ENCODE results near the gene STAP2. TPM values are rescaled to one million over a fixed set of nuclear protein-coding genes. Genes with fewer than 3 reads are reported as not detected.
"Not testable (repeated sequence)": the region's sequence is repeated elsewhere in the genome, so short reads cannot be mapped to it uniquely, and the experiment has no call there.

Gene STAP2
- polyA plus RNA-seq, 5 donors: 29.1 to 40.3 (median 33.3) TPM

DNA sequence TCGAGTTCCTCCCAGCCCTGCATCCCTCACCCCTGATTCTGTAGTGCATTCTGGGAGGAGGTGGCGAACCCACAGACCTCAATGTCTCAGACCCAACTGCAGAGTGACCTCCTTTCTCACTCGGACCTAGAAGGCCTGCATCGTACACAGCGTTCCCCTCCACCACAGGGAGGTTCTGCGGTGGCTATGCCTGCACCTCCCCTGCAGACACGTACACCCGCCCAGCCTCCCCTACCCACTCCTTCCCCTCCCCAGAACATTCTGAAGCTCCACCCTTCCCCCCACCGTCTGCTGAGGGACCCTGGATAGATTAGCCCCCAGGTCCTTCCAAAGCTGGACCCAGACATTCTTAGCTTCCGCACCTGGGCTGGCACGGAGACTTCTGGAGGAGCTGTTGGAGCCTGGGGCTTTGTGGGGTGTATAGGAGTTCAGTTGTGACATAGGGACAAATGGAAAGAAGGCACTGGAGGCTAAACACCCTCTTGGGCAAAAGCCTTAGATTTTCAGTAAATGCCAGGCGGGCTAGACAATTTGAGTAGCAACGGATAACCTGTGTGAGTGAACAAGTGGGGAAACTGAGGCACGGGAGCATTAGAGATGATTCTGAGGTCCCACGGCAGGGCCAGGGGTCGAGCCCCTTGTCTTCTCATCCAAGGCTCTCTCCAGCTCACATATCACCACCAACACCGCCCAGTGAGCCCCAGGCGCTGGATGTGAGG is 34.6 kb downstream of the STAP2 start:
- DNase-seq: no peak

DNA sequence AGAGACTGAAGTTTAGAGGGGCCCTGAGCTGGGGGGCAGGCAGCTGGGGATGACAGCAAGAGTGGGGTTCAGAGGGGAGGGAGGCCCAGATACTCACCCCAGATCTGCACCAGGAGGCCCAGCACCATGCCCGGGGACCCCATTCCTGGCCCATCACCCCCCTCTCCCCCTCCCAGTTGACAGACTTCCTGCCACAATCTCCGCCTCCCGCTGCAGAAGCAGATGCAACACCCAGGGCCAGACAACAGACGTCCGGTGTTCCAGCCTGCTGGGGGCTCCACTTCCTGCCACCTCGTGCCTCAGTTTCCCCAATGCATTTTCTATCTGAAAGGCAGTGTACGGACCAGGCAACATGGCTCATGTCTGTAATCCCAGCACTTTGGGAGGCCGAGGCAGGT is 36.4 kb downstream of the STAP2 start, which contains the start of gene TMIGD2:
TSS of gene TMIGD2 (minus strand) at position 147 of the 398 bp plus-strand sequence. CDS start at position 143, 4 bp downstream.
- DNase-seq: no peak

DNA sequence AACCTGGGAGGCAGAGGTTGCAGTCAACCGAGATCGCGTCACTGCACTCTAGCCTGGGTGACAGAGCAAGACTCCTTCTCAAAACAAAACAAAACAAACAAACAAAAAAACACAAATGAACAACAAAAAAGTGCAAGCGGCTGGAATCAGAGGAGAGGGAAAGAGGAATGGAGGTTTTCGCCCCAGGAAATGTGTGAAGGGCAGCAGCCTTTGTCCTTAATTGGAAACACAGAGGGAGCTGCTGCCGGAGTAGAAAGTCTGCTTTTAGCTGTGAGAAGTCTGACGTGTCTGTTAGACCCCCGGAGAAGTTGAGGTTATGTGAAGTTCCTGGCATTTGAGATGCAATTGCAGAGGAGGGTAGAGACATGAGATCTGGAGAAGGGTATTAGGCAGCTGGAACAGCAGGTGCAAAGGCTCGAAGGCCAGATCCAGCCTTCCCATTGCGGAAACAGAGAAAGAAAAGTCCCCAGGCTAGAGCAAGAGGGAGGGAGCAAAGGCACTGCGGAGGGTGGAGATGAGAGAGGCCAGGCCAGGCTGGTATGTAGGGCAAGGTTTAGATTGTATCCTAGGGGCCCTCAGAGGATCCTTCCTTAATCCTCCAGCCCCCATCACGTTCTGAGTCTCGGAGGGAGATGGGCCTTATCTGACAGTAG is 36.9 kb downstream of the STAP2 start:
- no peak for DNase-seq

DNA sequence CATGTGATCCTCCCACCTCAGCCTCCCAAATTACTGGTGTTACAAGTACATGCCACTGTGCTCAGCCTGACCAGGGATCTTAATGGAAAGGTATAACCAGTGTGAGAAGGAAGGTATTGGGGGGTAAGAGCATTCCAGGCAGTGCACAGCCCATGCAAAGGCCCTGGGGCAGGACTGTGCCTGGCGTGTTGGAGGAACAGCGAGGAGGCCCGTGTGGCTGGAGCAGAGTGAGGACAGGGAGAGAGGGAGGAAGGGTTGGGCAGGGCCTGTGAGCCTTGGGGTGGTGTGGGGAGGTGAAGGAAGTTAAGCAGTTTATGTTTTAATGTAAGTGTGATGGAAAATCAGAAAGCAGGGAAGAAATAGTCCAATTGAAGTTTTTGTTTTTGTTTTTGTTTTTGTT is 38.0 kb downstream of the STAP2 start:
- DNase-seq: no peak

DNA sequence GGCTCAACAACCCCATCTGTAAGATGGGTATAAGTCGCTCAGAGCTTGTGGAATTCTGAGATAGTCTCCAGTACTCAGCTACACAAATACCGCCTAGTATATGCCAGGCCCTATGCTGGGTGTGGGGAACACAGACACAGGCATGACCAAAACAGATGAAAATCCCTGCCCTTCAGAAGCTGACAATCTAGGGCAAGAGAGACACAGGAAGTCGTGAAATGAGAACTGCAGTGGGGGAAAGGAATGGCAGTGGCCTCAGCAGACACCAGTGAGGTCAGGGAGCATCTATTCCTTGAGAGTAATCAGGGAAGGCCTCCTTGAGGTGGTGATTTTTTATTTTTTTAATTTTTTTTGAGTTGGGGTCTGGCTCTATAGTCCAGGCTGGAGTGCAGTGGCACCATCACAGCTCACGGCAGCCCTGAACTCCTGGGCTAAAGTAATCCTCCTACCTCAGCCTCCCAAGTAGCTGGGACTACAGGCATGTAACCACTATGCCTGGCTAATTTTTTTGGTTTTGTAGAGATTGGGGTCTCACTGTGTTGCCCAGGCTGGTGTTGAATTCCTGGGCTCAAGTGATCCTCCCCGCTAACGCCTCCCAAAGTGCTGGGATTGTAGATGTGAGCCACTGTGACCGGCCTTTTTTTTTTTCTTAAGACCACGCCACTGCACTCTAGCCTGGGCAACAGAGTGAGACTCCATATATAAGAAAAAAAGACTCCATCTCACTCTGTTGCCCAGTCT is 39.6 kb downstream of the STAP2 start:
- DNase-seq: no peak

DNA sequence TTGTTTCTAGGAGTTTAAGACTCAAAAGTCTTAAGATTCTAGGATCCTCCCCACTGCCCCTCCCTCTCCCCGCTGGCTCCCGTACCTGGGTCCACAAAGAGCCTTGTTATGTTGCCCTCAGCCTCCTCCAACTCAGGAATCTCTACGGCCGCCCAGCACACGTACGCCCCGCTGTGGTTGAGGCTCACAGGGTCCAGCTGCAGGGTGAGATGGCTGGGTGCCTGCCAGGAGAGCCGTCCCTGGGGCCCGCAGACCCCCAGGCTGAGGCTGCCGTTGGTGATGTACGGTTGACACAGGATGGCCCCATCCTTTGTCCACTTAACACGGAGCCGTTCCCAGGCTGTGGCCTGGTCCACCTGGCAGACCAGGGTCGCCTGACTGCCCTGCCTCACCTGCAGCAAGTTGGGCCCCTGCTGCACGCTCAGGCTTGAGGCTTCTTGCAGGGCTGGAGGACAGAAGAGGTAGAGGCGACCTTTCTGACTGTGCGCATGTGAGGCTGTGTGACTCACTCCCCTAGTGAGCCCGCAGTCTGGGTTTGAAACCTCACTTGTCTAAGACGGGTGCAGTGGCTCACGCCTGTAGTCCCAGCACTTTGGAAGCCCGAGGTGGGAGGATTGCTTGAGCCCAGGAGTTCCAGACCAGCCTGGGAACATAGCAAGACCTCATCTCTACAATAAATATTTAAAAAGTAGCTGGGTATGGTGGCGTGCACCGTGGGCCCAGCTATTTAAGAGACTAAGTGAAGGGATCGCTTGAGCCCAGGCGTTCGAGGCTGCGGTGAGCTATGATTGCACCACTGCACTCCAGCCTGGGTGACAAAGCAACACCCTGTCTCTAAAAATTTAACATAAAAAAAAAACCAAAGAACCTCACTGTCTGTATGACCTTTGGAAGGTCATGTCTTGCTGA is 40.5 kb downstream of the STAP2 start:
- no peak for DNase-seq

DNA sequence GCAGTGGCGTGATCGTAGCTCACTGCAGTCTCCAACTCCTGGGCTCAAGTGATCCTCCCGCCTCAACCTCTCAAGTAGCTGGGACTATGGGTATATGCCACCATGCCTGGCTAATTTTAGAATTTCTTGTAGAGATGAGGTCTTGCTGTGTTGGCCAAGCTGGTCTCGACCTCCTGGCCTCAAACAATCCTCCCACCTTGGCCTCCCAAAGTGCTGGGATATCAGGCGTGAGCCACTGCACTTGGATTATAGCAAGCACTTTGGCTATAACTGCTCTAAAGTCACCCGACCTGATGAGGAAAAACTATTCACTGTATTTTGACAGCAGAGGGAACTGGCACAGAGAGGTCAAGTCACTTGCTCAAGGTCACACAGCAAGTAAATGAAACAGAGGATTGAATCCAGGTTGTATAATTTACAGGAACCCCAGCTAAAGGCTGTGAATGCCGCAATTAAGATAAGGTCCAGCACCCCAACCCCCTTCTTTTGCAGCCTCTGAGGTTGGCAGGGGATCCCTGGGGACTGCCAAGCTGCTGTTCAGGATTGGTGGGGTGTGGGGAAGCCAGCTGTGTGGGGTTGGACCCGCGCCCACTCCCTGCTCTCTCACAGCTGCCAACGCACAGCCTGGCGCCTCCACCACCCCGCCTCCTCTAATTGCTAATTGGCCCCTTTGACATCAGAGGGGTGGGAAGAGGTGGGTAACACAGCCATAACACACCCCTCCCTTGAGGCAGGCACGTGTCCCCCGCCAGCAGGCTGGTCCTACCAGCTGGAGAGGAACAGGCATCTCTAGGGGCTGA is 42.5 kb downstream of the STAP2 start:
- peak; percentile 29 to 37 for DNase-seq

DNA sequence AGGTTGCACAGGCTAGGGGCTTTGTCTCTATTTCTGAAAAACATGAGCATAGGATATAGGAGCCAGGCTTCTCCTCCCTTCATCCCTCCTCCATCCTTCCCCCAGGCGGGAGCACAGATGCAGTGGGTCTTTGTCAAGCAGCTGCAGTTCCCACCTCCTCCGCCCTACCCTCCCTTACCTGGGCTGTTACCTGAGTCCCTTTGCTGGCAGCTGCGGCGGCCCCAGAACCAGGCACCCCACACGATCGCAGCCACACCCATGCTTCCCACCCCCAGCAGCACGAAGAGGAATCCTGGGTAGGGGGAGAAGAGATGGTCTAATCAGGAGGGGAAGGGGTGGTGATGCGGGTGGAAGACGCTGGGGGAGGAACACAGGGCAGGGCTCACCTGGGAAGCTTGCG is 44.2 kb downstream of the STAP2 start:
- no peak for DNase-seq

DNA sequence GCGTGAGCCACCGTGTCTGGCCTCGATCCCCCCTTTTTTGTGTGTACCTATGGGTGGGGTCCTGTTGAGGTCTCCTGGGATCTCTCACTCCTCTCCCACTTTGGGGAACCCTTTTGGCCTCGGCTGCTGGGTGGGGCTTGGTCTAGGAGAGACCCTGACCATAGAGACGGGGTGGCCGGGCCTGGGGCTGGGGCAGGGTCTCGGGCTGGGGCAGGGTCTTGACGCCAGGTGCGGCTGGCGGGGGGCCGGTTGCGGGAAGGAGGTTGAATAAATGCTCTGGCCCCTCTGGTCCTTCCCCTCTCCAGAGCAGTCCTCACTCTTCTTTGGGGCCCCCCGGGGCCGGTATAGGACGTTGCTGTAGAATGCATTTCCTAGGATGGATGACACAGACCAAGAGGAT is 46.1 kb downstream of the STAP2 start:
- DNase-seq: no peak

DNA sequence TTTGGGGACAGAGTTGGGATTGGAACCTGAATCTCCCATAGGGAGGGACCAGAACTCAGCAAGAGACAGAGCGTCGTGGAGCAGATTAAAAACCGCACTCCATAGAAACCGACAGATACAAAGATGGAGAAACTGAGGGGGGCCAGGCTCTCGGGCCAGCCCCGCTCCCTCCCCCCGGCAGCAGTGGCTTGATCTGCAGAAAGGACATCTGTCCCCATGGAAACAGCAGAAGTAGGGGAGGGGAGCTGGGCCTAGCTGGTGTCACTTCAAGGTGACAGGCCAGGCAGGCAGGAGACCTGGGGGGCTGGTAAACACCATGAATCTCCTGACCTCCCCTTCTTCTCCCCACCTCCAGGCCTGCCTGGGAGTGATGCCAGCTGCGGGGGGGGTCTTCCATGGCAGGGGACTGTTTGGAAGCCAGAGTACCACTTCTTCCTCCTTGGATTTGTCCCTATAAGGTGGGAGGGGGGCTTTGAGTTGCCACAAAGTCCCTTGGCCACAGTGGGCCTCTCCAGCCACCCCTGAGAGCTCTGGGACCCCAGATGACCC is 47.4 kb downstream of the STAP2 start:
- no peak for DNase-seq

DNA sequence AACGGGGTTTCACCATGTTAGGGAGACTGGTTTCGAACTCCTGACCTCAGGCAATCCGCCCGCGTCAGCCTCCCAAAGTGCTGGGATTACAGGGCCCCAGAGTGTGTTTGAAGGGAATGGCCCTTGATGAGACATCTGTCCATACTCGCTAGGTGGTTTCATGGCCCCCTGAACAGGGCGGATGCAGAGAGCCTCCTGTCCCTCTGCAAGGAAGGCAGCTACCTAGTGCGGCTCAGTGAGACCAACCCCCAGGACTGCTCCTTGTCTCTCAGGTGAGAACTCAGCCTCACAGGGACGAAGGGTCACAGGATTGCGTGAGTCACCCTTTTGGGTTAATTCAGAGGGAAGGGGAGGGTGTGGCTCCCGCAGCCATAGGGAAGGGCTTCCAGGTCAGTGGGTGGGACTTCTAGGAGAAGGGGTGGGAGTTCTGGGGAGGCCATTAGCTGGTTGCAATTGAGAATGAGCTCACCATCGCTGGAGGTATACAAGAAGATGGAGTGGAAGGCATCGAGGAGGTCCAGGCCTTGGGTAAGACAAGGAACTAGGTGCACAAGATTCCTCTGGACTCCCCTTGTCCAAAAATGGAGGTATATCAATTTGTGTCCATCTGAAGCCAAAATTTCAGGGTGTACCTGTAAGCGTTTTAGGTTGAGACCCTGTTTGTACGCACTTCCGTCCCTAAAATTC is 50.4 kb downstream of the STAP2 start:
- no peak for DNase-seq

DNA sequence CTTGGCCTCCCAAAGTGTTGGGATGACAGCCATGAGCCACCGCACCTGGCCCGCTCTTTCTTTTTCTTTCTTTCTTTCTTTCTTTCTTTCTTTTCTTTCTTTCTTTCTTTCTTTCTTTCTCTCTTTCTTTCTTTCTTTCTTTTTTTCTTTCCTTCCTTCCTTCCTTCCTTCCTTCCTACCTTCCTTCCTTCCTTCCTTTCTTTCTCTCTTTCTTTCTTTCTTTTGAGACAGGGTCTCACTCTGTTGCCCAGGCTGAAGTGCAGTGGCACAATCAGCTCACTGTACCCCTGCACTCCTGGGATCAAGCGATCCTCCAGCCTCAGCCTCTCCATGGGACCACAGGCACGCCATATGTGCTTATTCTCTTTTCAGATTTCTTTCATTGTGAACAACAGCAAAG is 52.5 kb downstream of the STAP2 start:
- DNase-seq: not testable (repeated sequence)

DNA sequence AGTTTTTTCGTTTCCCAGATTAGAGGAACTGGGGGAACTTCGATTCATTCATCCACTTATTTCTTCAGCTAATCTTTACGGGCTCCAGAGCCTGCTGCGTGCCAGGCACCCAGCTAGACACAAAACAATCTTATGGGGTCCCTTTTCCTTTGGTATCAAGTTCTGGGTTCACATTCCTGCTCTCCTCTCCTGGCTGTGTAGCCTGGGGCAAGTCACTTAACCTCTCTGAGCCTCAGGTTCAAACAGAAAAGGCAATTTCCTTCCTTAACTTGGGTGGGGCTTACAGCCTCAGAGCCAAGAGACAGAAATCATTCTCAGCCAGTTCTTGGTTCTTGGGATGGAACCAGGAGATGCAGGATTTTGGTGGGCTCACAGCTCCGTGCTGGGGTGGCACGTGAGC is 53.7 kb downstream of the STAP2 start:
- DNase-seq: no peak

DNA sequence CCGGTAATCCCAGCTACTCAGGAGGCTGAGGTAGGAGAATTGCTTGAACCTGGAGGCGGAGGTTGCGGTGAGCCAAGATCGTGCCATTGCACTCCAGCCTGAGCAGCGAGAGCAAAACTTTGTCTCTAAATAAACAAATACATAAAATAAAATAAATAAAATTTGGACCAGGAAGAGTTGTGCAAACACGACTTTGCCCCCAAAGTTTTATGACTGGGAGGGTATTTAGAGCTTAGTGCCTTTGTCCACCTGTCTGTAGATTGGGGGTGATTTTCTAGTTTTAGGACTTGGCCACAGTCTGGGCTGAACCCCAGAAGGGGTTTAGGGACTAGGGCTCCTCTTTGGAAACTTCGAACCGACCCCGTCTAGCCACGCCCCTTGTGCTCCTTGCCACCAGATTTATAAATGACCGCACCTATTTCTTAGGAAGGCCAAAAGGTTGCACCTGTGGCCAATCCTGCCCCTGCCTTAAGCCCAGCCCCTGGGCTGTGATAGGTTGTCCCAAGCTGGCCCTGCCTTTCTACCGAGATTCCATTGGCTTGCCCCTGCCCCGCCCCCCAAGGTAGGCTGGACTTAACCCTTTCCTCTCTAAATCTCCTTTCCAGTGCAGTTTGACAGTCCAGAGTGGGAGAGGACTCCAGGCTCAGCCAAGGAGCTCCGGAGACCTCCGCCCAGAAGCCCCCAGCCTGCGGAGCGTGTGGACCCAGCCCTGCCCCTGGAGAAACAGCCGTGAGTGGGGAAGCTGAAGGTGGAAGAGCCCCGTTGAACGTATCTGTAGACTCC is 54.3 kb downstream of the STAP2 start:
- DNase-seq: no peak

DNA sequence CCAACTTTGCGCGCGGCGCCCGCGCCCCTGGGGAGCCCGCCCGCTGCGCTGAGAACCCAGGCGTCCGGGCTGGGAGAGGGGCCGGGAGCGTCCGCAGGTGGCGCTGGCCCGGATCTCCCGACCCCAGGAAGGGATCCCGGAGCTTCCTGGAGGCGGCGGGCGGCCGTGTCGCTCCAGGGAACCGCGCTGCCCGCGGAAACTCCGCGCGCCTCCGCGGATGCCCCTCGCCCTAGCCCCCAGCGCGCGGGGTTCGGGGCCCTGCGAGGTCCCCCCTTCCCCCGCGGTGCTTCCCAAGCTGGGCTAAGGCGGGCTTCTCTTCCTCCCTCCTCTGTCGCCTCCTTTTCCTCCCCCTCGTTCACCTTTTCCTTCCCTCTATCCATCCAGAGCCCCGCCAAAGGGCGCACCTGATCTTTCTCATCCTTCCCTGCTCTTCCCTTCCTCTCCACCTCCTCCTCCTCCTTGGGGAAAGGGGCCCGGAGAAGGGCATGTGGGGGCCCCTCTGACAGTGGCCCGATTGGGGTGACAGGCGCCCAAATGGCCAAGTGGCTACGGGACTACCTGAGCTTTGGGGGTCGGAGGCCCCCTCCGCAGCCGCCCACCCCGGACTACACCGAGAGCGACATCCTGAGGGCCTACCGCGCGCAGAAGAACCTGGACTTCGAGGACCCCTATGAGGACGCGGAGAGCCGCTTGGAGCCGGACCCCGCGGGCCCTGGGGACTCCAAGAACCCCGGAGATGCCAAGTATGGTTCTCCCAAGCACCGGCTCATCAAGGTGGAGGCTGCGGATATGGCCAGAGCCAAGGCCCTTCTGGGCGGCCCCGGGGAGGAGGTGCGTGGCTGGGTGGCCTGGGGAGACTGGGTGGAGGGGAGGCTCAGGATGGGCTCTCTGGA is 58.9 kb downstream of the STAP2 start:
- DNase-seq: no peak

DNA sequence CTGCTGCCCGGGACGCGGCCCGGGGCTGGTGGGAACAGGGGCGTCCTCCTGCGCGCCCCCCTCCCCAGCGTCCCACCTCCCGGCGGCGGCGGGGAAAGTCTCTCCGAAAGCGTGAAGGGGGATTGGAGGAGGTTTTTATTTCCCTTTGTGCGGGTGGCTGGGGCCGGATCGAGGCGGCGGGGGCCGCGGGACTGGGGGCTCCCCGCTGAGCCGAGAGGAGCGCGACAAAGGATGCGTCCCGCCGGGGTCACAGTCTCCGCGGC is 59.4 kb downstream of the STAP2 start:
- no peak for DNase-seq

DNA sequence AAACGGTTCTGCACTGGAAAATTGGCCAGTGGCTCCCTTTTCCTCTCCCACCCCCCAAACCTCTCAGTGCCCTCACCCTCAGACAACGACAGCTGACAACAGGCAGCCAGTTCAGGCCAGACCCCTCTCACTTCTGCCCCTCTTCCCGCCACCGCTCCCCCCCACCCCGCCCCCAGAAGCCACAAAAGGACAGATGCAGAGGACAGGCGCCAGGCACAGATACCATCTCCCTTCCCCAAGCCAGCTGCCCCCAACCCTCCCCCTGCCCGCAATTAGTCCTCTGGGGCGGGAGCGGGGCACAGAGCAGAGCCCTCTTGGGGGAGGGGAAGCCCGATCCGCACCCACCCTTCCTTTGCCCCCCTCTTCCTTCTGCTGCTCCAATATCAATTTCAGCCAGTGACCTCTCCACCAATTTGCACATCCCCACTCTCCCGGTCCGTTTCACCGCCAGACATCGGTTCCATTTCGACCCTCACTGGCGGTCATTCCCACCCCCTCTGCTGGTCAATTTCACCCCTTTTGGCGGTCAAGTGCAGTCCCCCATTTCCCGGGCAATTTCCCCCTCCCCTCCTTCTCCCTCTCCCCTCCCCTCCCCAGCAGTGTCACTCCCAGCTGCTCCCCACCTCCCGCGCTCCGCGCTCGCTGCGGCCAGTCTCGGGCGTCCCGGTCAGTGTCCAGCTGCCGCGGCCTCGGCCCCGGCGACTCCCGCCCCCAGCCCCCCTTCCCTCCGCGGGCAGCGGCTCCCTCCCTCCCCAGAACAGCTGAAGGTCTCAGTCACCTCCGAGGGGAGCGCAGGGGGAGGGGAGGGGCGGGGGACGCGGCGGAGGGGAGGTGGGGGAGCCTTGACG is 60.0 kb downstream of the STAP2 start, which contains the start of gene SHD:
TSS of gene SHD (plus strand) at position 848 of the 848 bp plus-strand sequence. CDS start 798 bp downstream, outside the sequence.
- DNase-seq: no peak
